HG03520 (cell line): Measurements from ENCODE around the gene TAS2R4.
"Not testable (repeated sequence)": the region's sequence is repeated elsewhere in the genome, so short reads cannot be mapped to it uniquely, and the experiment has no call there.

Experiments used
- ATAC-seq: cut with Tn5 transposase; IDR thresholded peaks from one replicate; pipeline ENCODE4 v1.9.1; 2021; ENCODE audit warnings: mild to moderate bottlenecking, moderate library complexity; ENCODE audit not compliant: unreplicated experiment

TAS2R4 gene, protein sequence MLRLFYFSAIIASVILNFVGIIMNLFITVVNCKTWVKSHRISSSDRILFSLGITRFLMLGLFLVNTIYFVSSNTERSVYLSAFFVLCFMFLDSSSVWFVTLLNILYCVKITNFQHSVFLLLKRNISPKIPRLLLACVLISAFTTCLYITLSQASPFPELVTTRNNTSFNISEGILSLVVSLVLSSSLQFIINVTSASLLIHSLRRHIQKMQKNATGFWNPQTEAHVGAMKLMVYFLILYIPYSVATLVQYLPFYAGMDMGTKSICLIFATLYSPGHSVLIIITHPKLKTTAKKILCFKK

DNA sequence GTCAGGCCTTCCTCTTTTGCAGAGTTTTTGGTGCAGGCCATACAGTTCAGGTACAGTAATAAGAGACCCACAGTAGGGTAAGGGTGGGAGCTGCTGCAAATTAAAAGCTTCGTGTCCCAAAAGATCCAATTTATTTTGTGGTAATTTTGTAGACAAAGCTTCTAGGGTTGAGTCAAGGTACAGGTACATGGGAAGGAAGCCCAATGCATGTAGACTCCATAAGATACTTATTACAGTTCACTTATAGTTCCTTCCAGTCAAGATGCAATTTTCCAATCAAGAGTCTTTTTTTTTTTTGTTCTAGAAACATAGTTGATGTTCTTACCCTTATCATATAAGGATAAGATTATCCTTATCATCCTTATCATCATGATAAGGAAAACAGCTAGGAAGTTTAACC, at the start of gene TAS2R4:
TAS2R4 (plus strand) TSS at position 301 of the 400 bp plus-strand sequence. CDS start 1,815 bp downstream, outside the sequence.
- no peak for ATAC-seq

DNA sequence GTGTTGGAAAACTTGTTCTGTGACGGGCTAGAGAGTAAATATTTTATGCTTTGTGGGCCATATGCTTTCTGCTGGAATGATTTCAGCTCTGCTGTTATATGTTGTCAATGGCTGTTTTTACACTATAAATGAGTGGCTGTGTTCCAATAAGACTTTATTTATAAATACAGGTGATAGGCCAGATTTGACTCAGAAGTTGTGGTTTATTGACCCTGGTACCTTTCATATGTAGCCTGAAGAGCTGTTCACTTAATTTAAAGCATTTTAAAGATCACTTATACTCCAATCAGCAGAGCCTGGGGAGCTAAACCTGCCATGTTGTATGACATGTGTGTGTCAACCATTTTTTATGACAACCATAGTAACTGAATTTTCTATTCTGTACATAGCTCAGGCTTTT, 47.5 kb upstream of the TAS2R4 start:
- ATAC-seq = no peak

DNA sequence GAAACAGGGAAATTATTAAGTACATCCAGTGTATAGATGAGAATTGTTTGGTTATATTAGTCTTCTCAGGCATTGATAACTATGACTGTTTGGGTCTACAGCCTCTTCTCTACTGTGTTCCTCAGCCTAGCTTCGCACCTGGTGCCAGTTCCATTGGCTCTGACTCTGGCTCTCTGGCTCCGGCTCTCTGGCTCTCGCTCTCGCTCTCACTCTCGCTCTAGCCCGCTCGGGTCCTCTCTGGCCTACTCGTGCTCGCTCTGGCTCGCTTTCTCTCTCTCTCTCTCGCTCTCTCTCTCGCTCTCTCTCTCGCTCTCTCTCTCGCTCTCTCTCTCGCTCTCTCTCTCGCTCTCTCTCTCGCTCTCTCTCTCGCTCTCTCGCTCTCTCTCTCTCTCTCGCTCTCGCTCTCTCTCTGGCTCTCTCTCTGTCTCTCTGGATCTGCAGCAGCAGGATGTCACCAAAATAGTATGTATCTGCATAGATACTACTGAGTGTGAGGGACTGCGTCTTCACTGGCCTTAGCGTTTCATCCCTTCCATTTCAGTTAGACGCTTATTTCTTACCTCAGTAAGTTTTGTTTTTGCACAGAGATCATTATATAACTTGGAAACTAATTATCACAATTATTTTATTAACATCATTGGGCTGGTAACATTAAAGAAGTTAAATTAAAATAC, 44.9 kb upstream of the TAS2R4 start:
- no peak for ATAC-seq

DNA sequence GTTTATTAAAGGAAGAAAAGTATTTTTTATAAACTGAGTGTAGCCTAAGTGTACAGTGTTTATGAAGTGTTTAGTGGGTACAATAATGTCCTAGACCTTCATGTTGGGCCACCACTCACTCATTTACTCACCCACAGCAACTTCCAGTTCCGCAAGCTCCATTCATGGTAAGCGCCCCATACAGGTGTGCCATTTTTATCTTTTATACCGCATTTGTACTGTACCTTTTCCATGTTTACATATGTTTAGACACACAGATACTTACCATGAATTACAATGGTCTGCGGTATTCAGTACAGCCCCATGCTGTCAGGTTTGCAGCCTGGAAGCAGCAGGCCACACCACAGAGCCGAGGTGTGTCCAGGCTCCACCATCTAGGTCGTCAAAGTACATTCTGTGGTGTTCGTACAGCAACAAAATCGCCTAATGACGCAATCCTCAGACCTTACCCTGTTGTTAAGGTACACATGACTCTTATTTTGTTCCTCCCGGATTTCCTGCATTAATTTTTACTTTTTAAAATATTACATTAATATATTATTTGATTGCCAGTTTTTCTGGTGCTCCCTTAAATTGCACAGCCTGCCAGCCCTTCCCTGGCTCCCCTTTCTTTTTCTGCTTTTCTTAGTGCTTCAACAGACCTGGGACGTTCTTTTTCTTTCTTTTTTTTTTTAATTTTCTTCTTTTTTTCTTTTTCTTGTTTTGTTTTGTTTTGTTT, 39.2 kb upstream of the TAS2R4 start:
- no peak for ATAC-seq

DNA sequence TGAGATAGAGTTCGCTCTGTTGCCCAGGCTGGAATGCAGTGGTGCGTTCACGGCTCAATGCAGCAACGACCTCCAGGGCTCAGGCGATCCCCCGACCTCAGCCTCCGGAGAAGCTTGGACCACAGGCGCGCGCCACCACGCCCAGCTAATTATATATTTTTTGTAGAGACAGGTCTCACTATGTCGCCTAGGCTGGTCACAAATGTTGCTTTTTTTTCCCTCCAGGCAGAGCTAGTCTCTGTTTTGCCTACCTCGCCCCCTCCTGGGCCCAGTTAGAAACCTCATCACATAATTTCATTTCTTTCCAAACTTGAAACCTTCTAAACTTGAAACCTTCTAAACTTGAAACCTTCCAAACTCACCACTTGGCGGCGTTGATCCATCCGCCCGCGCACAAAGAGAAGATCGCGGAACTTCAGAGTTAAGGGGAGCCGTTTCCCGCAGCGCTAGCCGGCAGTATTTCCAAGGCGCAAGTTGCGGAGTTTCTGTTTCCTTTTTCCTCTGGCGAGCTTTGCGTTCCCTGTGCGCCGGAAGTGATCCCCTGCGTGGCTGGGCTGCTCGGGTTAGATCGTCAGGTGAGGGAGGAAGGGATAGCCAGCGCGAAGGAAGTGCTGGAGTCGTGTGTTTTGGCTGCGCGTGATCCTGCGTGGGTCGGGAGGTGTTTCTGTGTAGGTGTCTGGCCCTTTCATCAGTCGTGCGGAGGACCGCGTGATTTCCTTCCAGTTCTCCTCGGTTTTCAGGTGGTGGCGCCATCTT, 38.5 kb upstream of the TAS2R4 start, which contains the start of gene SSBP1:
SSBP1 (plus strand) TSS at position 523 of the 756 bp plus-strand sequence. CDS start 809 bp downstream, outside the sequence.
- ATAC-seq = peak; percentile 87

DNA sequence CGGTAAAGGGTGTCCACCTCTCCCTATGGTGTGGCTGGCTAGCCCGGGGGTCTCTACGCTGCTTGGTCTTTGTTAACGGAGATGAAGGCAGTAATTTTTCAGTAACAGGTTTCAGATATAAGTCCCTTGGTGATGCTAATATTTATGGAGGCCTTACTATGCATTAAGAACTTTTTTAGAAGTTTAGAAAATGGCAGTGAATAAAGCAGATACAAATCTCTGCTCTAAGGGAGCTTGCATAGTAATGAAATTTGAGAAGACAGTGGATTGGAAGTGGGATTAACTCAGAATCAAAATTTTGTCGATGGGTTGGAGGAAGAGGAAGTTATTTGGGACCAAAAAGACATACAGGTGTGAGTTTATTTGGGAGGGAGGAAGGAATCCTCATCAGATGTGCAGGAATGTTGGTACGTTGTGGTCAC, 37.9 kb upstream of the TAS2R4 start:
- ATAC-seq = no peak

DNA sequence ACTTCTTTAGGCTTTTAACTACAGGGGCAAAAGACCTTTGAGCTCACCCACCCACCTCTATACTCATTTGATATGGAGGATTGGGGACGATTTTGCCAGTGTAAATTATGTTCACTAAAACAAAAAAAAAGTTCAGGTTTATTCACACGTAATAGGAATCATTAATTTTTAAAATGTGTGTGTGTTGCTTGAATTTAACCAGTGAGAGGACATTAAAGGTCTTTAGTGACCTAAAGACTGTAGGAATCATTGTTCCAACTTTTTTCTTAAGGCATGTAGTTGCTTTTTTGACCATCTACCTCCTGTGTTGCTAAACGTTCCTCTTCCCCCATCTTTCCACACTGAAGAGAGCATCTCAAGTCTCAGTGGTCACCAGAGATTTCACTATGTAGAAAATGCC, 37.2 kb upstream of the TAS2R4 start:
- no peak for ATAC-seq

DNA sequence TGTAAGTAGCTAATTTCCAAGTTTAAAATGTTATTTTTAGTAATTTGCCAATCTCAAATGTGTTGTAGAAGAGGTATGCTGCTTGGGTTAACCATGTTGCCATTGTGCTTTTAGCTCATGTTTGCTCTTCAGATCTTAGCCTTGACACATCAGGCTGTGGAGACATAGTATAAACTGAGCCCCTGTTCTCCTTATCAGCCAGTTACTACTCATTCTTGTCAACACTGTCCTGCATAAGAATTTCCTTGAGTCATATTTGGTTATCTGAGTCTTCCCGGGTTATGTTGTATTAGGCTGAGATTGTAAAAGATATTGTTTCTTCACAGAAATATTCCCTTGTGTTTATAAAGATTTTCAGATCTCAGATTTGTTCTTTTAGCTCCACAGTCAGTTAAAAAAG, 34.2 kb upstream of the TAS2R4 start:
- no peak for ATAC-seq

DNA sequence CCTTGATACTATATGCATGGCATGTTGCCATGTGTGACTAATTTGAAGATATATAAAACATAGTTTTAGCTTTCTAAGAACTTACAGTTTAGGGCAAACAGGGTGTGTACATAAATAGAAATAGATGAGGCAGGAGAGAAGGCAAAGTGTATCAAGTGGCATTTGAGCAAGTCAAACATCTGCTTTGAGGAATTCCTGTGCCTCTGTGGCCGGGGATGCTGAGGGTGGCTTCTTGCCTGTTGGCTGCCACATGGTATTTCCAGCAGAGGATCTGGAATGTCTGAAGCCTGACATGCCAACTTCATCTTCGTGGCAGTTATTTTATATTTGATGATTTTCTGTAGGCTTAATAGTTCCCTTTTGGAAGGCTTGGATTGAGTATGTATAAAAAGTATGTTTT, 32.3 kb upstream of the TAS2R4 start:
- no peak for ATAC-seq

DNA sequence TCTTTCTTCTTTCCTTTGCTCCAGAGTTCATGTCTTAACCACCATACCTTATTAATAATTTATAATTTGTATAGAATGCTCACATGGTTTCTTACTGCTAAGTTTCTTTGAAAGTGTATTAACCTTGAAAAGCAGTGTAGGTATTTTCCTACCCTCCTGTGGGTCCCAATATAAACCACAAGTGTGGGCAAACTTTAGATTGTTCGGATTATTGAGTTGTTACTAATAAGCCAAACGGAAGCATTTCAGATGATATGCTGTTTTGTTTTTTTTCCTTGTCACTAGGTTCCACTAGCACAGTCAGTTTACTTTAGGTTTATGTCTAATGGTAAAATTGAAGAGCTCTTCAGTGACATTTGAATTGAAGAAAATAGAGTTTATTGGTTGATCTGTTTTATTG, 28.1 kb upstream of the TAS2R4 start:
- ATAC-seq = no peak

DNA sequence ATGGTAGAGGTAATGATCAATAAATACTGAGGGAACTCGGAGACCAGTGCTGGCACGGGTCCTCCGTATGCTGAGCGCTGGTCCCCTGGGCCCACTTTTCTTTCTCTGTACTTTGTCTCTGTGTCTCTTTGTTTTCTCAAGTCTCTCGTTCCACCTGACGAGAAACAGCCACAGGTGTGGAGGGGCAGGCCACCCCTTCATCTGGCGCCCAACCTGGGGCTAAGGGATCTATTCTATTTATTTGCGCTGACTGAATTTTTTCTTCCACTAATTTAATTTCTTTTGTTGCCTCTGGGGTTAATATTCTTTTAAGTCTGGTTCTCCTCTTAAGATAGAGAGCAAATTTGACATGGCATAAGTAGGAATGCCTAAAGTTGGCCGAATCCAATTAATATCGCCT, 24.6 kb upstream of the TAS2R4 start:
- not testable (repeated sequence) for ATAC-seq

DNA sequence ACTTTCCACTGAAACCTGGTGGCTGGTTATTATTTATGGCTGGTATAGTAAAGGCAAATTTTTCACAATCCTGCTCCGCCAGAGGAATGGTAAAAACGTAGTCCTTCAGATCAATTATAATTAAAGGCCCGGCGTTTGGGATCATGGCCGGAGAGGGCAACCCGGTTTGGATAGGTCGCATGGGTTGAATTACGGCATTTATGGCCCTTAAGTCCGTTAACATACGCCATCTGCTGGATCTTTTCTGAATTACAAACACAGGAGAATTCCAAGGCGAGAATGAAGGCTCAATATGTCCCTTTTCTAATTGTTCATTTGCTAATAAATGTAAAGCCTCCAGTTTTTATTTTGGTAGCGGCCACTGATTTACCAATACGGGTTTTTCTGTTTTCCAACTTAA, 23.8 kb upstream of the TAS2R4 start:
- ATAC-seq = no peak

DNA sequence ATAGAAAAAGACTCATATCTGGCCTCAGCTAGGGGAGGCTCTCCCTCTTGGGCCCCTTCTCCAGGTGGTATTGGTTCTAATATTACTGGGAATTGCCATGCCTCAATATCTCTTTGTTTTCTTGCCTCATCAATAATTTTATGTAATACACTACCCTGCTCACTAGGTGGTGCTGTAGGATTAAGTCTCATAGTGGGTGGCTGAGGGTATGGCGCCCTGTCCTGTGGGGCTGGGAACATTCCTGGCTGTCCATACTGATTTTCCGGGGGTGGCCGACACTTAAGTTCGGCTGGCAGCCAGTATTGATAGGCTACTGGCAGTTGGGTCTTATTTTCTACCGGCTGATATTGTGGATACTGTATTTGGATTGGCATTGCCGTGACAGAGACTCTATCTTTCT, 21.5 kb upstream of the TAS2R4 start:
- no peak for ATAC-seq

DNA sequence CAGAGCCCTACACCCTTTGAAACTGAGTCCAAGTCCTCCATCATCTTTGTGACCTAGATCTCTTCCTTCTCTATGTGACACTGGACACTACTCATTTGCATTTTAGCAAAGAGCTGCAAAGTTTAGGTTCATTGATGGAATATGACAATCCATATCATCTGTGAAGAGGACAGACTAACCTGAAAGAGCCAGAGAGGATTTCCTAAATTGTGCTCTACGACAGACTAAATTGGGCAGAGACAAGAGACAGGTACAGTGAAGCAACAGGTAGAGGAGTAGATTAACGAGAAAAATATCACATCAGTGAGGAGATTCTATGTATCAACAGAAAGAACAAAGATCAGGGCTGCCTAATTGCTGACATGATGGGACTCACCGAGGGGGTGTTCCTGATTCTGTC, 12.7 kb upstream of the TAS2R4 start, which contains the start of gene TAS2R3:
TAS2R3 (plus strand) TSS at position 301 of the 400 bp plus-strand sequence; CDS start at position 363, 62 bp downstream.
- ATAC-seq = no peak

DNA sequence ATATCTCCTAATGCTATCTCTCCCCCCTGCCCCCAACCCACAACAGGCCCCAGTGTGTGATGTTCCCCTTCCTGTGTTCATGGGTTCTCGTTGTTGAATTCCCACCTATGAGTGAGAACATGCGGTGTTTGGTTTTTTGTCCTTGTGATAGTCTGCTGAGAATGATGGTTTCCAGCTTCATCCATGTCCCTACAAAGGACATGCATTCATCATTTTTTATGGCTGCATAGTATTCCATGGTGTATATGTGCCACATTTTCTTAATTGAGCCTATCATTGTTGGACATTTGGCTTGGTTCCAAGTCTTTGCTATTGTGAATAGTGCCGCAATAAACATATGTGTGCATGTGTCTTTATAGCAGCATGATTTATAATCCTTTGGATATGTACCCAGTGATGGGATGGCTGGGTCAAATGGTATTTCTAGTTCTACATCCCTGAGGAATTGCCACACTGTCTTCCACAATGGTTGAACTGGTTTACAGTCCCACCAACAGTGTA, 6.3 kb upstream of the TAS2R4 start:
- not testable (repeated sequence) for ATAC-seq

DNA sequence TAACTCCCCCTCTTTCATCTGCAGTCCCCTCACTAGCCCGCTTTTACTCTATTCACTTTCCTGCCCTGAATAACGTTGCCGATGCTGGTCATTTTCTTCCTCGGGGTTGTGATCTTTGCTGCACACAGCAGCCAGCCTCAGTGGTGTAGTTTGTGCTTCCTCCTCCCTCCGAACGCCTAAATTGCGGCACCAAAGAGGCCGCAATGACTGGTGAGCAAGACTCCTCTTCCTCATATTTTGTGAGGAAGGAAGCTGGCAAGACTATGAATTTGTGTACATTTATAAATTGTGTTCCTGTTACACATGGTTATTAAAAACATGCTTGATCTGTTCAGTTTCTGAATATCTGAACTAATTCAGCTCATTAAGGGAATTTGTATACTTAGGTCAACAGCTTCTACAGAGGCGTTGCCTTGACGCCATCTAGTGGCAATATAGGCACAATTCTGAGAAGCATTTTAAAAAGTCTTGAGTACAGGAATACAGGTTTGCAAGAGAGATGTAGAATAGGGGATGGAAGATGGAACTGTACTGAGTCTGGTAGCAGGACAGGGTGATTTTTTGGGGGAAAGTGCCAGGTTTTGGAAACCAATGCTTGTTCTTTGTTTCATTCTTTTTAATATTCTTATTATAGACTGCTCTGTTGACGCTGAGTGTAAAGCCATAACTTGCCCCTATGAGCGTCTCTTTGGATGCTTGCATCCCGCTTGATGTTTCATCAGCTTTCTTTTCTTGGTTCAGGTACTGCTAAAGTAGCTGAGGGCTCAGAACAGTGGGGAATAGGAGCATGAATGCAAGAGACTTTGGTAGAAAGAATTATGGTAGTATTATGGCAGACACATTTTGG, 9.5 kb downstream of the TAS2R4 start:
- peak; percentile 80 for ATAC-seq

DNA sequence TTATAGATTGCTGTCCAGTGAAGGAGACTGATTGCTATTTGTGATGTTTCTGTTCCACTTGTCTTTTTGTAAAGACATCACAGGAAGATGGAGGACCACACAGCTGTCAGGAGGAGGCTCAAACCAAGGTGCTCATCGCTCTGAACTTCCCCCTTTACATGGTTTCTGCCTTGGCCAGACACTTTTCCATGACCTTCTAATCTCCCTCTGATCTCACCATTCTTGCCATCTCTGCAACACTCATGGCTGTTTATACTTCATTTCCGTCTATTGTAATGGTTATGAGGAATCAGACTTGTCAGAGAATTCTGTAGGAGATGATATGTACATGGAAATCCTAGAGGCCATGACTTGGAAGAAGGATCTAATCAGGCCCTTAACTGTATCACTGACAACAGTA, 11.8 kb downstream of the TAS2R4 start:
- no peak for ATAC-seq

DNA sequence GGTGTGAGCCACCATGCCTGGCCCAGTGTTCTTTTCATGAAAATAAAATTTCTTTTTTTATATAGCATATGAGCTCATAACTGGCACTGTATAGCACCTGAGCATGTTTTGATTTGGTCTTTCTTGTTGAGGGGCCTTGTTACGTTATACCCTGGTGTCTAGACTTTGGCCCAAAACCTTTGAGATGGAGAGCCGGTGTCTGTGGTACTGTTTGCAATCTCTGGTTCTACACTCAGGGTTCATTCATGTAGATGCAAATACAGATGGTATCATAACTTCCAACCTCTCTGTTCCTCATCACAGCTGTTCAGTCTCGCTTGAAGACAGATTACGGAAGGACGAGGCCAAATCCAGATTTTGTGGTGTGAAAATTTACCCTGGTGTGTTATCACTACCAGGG, 13.4 kb downstream of the TAS2R4 start, which contains the start of gene TAS2R5:
TAS2R5 (plus strand) TSS at position 301 of the 400 bp plus-strand sequence. CDS start 145 bp downstream, outside the sequence.
- no peak for ATAC-seq

DNA sequence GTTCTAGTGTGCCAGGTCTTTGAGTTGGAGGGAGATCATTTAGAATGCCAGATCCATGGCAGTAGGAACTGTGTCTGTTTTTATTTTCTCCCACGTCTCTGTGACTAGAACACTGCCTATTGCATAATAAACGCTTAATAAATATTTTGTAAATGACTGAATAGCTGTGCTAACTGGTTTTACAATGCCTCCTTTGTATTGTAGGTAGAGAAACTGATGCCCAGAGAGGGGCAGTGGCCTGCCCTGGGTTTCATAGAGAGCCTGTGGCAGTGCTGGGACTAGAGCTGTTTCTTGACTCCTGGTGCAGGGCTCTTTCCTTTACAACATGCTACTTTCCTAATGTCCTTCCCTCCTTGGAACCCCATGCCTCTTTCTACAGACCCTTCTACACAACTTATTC, 16.1 kb downstream of the TAS2R4 start:
- no peak for ATAC-seq

DNA sequence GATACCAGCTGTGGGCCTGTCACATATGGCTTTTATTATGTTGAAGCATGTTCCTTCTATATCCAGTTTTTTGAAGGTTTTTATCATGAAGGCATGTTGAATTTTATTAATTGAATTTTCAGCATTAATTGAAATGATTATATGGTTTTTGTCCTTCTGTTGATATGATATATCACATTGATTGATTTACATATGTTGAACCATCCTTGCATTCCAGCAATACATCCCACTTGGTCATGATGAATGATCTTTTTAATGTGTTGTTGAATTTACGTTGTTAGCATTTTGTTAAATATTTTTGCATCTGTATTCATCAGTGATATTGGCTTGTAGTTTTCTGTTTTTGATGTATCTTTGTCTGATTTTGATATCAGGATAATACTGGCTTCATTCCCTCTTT, 43.6 kb downstream of the TAS2R4 start:
- ATAC-seq = no peak
